GM18511 (cell line): ENCODE data around the gene PLCB1.

Experiments used
- ATAC-seq: cut with Tn5 transposase; IDR thresholded peaks from one replicate; pipeline ENCODE4 v1.9.1; 2021; ENCODE audit warnings: mild to moderate bottlenecking, moderate library complexity; ENCODE audit not compliant: unreplicated experiment

The PLCB1 gene

GRCh38 chr20:8474027-8474668 lies 342.1 kb downstream of the PLCB1 start:
- no peak for ATAC-seq

GRCh38 chr20:8476021-8476420 lies 344.0 kb downstream of the PLCB1 start:
- no peak for ATAC-seq

GRCh38 chr20:8480597-8480996 lies 348.5 kb downstream of the PLCB1 start:
- no peak for ATAC-seq

GRCh38 chr20:8487696-8488095 lies 355.6 kb downstream of the PLCB1 start:
- no peak for ATAC-seq

GRCh38 chr20:8489094-8489883 lies 357.2 kb downstream of the PLCB1 start:
- ATAC-seq = no peak

- no peak for ATAC-seq
Measured at GRCh38 chr20:8490076-8490830, 358.2 kb downstream of the PLCB1 start.

GRCh38 chr20:8492173-8492572 lies 360.1 kb downstream of the PLCB1 start:
- ATAC-seq = no peak

- ATAC-seq = no peak
Measured at GRCh38 chr20:8498571-8498970, 366.5 kb downstream of the PLCB1 start.

GRCh38 chr20:8504030-8504429 lies 372.0 kb downstream of the PLCB1 start:
- no peak for ATAC-seq

- ATAC-seq = no peak
Measured at GRCh38 chr20:8505476-8506200, 373.6 kb downstream of the PLCB1 start.

- no peak for ATAC-seq
Measured at GRCh38 chr20:8507231-8507630, 375.2 kb downstream of the PLCB1 start.

- no peak for ATAC-seq
Measured at GRCh38 chr20:8509809-8510208, 377.7 kb downstream of the PLCB1 start.

- no peak for ATAC-seq
Measured at GRCh38 chr20:8510808-8511207, 378.7 kb downstream of the PLCB1 start.

GRCh38 chr20:8512003-8512402 lies 379.9 kb downstream of the PLCB1 start:
- no peak for ATAC-seq

GRCh38 chr20:8515810-8516435 lies 383.9 kb downstream of the PLCB1 start:
- ATAC-seq = no peak

GRCh38 chr20:8518878-8519277 lies 386.8 kb downstream of the PLCB1 start:
- no peak for ATAC-seq

GRCh38 chr20:8519887-8520286 lies 387.8 kb downstream of the PLCB1 start:
- no peak for ATAC-seq

GRCh38 chr20:8522168-8522567 lies 390.1 kb downstream of the PLCB1 start:
- no peak for ATAC-seq

- ATAC-seq = no peak
Measured at GRCh38 chr20:8523684-8524083, 391.6 kb downstream of the PLCB1 start.

- ATAC-seq = no peak
Measured at GRCh38 chr20:8524101-8525016, 392.3 kb downstream of the PLCB1 start.
